LNCaP clone FGC (cell line): ENCODE data around the gene PRX.

Experiments
- DNase-seq: peaks from one replicate; pipeline ENCODE4 v3.0.0-alpha.2; 2011; ENCODE audit warnings: low read depth
- H3K4me3 ChIP-seq: 2 replicates; pipeline ENCODE4 v1.5.1; 2011; ENCODE audit warnings: mild to moderate bottlenecking, low read depth, low read length, control low read depth
- TF ChIP-seq, protein P1 (sequence below): IDR thresholded peaks from 2 replicates; pipeline ENCODE4 v1.5.1; 2012; ENCODE audit warnings: mild to moderate bottlenecking; ENCODE audit not compliant: control insufficient read depth, insufficient read depth; ENCODE audit errors: extremely low read depth

The PRX gene

DNA sequence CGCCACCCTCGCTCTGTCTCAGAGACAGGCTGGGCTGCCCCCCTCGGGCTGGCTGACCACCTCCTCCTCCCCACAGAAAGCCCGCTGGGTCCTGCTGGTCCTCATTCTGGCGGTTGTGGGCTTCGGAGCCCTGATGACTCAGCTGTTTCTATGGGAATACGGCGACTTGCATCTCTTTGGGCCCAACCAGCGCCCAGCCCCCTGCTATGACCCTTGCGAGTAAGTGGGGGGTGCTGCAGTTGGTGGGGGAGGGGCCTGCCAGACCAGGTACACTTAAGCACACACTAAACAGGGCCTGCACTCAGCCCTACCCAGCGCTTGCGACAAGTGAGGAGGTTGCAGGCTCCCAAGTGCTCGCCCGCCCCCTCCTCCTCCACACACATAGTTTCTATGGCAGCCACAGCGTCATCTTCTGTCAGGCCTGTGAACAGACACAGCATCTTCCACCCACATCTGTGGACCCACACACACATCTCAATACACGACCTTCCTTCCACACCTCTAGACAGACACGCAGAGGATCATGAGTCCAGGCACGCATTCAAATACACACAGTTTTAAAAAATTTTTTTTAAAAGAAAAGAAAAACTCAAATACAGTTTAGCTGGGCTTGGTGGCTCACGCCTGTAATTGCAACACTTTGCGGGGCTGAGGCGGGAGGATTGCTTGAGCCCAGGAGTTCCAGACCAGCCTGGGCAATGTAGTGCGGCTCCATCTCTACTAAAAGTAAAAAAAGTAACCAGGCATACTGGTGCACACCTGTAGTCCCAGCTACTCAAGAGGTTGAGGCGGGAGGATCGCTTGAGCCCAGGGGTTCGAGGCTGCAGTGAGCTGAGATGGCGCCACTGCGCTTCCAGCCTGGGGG lies 46.2 kb downstream of the PRX start:
- H3K4me3 ChIP-seq, result no peak overlapping the region
- TF ChIP-seq, protein P1, sequence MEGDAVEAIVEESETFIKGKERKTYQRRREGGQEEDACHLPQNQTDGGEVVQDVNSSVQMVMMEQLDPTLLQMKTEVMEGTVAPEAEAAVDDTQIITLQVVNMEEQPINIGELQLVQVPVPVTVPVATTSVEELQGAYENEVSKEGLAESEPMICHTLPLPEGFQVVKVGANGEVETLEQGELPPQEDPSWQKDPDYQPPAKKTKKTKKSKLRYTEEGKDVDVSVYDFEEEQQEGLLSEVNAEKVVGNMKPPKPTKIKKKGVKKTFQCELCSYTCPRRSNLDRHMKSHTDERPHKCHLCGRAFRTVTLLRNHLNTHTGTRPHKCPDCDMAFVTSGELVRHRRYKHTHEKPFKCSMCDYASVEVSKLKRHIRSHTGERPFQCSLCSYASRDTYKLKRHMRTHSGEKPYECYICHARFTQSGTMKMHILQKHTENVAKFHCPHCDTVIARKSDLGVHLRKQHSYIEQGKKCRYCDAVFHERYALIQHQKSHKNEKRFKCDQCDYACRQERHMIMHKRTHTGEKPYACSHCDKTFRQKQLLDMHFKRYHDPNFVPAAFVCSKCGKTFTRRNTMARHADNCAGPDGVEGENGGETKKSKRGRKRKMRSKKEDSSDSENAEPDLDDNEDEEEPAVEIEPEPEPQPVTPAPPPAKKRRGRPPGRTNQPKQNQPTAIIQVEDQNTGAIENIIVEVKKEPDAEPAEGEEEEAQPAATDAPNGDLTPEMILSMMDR, result no peak
- DNase-seq, result no peak

DNA sequence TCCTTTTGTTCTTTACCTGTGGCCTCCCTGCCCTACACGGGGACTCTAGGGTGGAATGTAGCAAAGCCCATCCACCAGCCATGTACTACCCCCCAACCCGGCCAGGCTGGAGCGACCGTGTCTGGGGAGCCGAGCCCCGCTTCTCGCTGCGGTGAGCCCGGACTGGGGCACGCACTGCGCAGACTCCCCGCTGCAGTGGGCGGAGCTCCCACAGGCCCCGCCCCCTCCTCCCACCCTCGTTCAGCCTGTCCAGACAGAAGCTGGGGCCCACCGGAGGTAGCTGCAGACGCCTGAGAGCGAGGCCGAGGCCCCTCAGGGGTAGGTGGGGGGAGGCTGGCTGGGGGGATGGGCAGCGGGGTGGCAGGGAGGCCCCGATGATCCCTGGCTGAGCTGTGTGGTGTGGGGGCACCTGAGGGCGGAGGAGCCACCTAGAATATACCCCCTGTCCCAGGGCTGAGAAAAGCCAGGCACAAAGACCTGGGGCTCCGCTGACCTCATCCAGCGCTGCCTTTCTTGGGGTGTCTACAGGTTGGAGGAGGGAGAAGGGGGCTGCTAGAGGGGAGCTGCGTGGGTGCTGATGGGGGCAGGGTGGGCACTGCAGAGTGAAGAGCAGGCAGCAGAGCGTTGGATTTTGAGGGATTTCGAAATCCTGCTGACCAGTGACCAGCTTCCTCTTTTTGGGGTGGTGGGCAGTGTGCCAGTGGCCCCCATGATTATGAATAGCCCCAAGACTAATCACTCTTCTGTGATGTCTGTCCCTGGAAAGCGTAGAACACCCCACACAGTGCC lies 47.4 kb downstream of the PRX start:
- DNase-seq, result no peak
- H3K4me3 ChIP-seq, result no peak overlapping the region

DNA sequence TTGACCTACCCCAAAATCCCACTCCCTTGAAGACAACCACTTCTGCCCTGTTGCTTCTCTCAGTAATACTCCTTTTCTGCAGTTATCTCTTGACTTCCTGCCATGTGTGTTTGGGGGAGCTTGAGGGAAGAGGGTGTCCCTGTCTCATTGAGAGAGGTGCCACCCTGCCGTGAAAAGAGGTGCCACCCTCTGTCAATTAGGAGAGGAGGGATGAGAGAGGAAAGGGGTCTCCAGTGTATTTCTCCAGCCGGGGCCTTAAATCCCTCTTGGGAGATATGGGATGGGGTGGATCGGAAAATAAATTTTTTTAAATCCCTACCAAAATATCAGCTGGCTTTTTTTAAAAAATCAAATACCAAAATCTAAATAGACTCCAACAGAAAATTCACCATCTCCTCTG lies 48.2 kb downstream of the PRX start:
- TF ChIP-seq, protein P1, result no peak
- H3K4me3 ChIP-seq, result no peak overlapping the region

More for the DNA sequence above, 47.4 kb downstream of the PRX start:
- TF ChIP-seq, protein P1, result no peak

DNA sequence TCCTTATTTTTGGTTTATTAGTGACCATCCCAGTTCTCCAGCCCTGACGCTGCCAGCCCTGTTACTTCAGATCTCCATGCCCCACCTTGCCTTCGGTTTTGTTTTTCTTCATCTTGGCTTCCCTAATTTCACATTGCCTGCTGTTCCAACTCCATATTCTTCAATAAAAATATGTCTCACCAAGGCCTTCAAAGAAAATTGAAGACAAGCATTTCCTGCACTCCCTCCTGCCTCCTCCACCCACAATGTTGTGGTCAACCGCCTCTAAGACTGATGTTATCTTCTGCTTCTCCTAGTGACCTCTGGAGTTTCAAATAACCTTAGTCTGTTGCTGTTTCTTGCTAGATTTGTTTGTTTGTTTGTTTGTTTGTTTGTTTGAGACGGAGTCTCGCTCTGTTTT lies 50.1 kb downstream of the PRX start:
- no peak overlapping the region for H3K4me3 ChIP-seq
- DNase-seq, result no peak
- TF ChIP-seq, protein P1, result no peak

More for the DNA sequence above, 48.2 kb downstream of the PRX start:
- no peak for DNase-seq

DNA sequence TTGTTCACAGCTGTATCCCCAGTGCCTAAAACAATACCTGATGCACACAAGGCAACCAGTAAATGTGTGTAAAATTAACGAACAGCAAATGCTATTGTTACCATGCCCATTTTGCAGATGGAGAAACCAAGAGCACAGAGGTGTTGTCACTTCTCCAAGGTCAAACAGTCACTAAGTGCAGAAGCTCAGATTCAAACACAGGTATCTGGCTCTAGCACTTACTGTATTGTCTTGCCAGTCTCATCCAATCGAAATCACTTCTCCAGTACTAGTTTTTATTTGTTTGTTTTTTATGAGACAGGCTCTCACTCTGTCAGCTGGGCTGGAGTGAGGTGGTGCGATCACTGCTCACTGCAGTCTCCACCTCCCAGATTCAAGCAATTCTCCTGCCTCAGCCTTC lies 51.0 kb downstream of the PRX start:
- H3K4me3 ChIP-seq, result no peak overlapping the region
- TF ChIP-seq, protein P1, result no peak
- DNase-seq, result peak; percentile 72

DNA sequence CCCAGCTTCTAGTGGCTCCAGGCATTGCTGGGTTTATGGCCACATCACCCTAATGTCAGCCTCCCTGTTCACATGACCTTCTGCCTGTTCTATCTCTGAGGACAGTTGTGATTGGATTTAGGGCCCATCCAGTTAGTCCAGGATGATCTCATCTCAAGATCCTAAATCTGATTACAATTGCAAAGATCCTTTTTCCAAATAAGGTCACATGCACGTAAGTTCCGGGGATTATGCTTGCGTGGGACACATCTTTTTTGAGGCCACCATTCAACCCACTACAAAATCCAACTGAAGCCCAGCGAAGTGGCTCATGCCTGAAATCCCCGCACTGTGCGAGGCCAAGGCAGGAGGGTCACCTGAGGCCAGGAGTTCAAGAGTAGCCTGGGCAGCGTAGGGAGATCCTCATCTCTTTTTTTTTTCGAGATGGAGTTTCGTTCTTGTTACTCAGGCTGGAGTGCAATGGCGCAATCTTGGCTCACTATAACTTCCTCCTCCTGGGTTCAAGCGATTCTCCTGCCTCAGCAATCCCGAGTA lies 52.4 kb downstream of the PRX start:
- DNase-seq, result peak; percentile 41
- no peak overlapping the region for H3K4me3 ChIP-seq
- TF ChIP-seq, protein P1, result no peak
